Hematopoietic multipotent progenitor cell treated with erythropoietin and hydrocortisone succinate and interleukin-3 and kit ligand, for 8 days (in vitro differentiated cells): ENCODE results near the gene SIRPA.

Experiments used
- DNase-seq: peaks from one replicate; pipeline ENCODE4 v3.0.0-alpha.2; 2015

The SIRPA gene

GRCh38 chr20:1952737-1953530 lies 57.7 kb downstream of the SIRPA start:
- no peak for DNase-seq

GRCh38 chr20:1953621-1954020 lies 58.4 kb downstream of the SIRPA start:
- DNase-seq, result no peak

- DNase-seq, result no peak
Observed at GRCh38 chr20:1955217-1955616, 60.0 kb downstream of the SIRPA start.

- no peak for DNase-seq
Observed at GRCh38 chr20:1958426-1958825, 63.2 kb downstream of the SIRPA start.

- no peak for DNase-seq
Observed at GRCh38 chr20:1959156-1959555, 63.9 kb downstream of the SIRPA start.

- DNase-seq, result no peak
Observed at GRCh38 chr20:1961374-1961773, 66.2 kb downstream of the SIRPA start.

GRCh38 chr20:1964061-1964460 lies 68.9 kb downstream of the SIRPA start:
- peak; percentile 5 for DNase-seq

- no peak for DNase-seq
Observed at GRCh38 chr20:1964659-1965405, 69.6 kb downstream of the SIRPA start.

GRCh38 chr20:1965520-1966351 lies 70.5 kb downstream of the SIRPA start:
- peak; percentile 74 for DNase-seq

- no peak for DNase-seq
Observed at GRCh38 chr20:1968964-1969363, 73.8 kb downstream of the SIRPA start.

- no peak for DNase-seq
Observed at GRCh38 chr20:1971893-1972586, 76.8 kb downstream of the SIRPA start.

GRCh38 chr20:1973601-1974440 lies 78.6 kb downstream of the SIRPA start:
- DNase-seq, result no peak

- DNase-seq, result no peak
Observed at GRCh38 chr20:1975291-1975690, 80.1 kb downstream of the SIRPA start.

- no peak for DNase-seq
Observed at GRCh38 chr20:1979106-1979778, 84.0 kb downstream of the SIRPA start.

GRCh38 chr20:1982686-1983085 lies 87.5 kb downstream of the SIRPA start:
- no peak for DNase-seq

- no peak for DNase-seq
Observed at GRCh38 chr20:1983301-1983700, 88.1 kb downstream of the SIRPA start.

GRCh38 chr20:1987826-1988225 lies 92.6 kb downstream of the SIRPA start:
- DNase-seq, result no peak
